ENCODE measurements around the gene ABCB1.

ABCB1 gene

DNA sequence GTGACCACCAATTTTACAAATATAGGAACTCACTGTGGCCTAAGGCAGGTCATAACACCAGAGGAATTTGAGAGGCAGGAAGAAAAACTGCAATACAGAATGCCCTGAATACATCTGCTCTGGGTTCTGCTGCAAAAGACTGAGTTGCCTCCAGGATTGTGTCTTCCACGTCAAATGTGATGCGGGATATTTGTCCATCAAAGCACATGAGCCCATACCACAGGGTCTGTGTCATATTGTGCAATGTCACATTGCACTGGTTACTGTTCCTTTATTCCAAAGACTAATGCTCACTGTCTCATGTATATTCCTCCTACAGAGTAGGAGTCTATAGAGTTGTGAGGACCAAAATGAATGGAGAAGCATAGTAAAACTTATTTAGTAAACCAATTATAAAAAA lies 66.6 kb downstream of the ABCB1 start:
- Histone ChIP-seq H3K36me3 (ENCODE audit: insufficient read depth, low read length) (no peaks in the 10 kb centered on the region), H3K79me2 (ENCODE audit: insufficient read depth, low read length) (no peaks in the 10 kb centered on the region), H3K9me3 (ENCODE audit: low read length) (no peaks in the 10 kb centered on the region), H3K4me3 (ENCODE audit: low read depth, low read length, poor library complexity, severe bottlenecking) (no peak overlapping the region), H3F3A (ENCODE audit: insufficient read depth, low read length) (no peaks in the 10 kb centered on the region), H3K9me2 (ENCODE audit: low read depth, low read length) (no peaks in the 10 kb centered on the region), H3K4me1 (ENCODE audit: insufficient read depth, low read length, severe bottlenecking) (no peaks in the 10 kb centered on the region), H3K4me2 (ENCODE audit: low read length) (no peak overlapping the region), H3K27ac (ENCODE audit: low read depth, low read length, poor library complexity, severe bottlenecking) (no peak overlapping the region), H3K27me3 (ENCODE audit: insufficient read depth, low read length) (no peaks in the 10 kb centered on the region), H3K9ac (ENCODE audit: low read length) (no peak overlapping the region), H2AFZ (ENCODE audit: low read length) (no peak overlapping the region), H4K20me1 (ENCODE audit: insufficient read depth, low read length) (no peaks in the 10 kb centered on the region)
- TF ChIP-seq, protein P1, sequence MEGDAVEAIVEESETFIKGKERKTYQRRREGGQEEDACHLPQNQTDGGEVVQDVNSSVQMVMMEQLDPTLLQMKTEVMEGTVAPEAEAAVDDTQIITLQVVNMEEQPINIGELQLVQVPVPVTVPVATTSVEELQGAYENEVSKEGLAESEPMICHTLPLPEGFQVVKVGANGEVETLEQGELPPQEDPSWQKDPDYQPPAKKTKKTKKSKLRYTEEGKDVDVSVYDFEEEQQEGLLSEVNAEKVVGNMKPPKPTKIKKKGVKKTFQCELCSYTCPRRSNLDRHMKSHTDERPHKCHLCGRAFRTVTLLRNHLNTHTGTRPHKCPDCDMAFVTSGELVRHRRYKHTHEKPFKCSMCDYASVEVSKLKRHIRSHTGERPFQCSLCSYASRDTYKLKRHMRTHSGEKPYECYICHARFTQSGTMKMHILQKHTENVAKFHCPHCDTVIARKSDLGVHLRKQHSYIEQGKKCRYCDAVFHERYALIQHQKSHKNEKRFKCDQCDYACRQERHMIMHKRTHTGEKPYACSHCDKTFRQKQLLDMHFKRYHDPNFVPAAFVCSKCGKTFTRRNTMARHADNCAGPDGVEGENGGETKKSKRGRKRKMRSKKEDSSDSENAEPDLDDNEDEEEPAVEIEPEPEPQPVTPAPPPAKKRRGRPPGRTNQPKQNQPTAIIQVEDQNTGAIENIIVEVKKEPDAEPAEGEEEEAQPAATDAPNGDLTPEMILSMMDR (IDR thresholded peaks at IDR 0.05; ENCODE audit: low read length) = no peak
- no peak for TF ChIP-seq EZH2 (IDR thresholded peaks at IDR 0.05; ENCODE audit: borderline replicate concordance, low read length)

DNA sequence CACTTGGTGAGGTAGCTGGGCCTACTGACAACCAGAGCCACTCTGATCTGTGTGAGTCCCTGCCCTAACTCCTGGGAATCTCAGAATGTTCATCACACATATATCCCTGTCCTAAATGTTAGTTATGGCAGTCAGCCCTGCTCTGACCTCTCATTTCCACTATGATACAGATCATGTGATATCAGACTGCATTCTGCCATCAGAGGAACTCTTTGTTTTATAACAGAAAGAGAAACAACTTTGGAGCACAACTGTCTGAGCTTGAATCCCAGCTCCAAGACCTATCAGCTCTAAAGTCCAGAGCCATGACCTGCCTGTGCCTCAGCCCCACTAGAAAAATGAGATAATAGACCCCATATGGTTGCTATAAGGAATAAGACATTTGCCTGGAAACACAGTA lies 70.6 kb downstream of the ABCB1 start:
- H3K9me3 ChIP-seq (ENCODE audit: low read length) = no peaks in the 10 kb centered on the region
- H2AFZ ChIP-seq (ENCODE audit: low read length) = no peak overlapping the region
- H3K79me2 ChIP-seq (ENCODE audit: insufficient read depth, low read length) = no peaks in the 10 kb centered on the region
- no peaks in the 10 kb centered on the region for H3K9me2 ChIP-seq (ENCODE audit: low read depth, low read length)
- no peak overlapping the region for H3K9ac ChIP-seq (ENCODE audit: low read length)
- no peaks in the 10 kb centered on the region for H3K27me3 ChIP-seq (ENCODE audit: insufficient read depth, low read length)
- H3K4me2 ChIP-seq (ENCODE audit: low read length) = no peak overlapping the region
- no peaks in the 10 kb centered on the region for H3K36me3 ChIP-seq (ENCODE audit: insufficient read depth, low read length)
- TF ChIP-seq, protein P1 (IDR thresholded peaks at IDR 0.05; ENCODE audit: low read length) = no peak
- no peak for TF ChIP-seq EZH2 (IDR thresholded peaks at IDR 0.05; ENCODE audit: borderline replicate concordance, low read length)
- H3K4me3 ChIP-seq (ENCODE audit: low read depth, low read length, poor library complexity, severe bottlenecking) = no peak overlapping the region
- H3F3A ChIP-seq (ENCODE audit: insufficient read depth, low read length) = no peaks in the 10 kb centered on the region
- H4K20me1 ChIP-seq (ENCODE audit: insufficient read depth, low read length) = no peaks in the 10 kb centered on the region
- no peak overlapping the region for H3K27ac ChIP-seq (ENCODE audit: low read depth, low read length, poor library complexity, severe bottlenecking)
- no peaks in the 10 kb centered on the region for H3K4me1 ChIP-seq (ENCODE audit: insufficient read depth, low read length, severe bottlenecking)

DNA sequence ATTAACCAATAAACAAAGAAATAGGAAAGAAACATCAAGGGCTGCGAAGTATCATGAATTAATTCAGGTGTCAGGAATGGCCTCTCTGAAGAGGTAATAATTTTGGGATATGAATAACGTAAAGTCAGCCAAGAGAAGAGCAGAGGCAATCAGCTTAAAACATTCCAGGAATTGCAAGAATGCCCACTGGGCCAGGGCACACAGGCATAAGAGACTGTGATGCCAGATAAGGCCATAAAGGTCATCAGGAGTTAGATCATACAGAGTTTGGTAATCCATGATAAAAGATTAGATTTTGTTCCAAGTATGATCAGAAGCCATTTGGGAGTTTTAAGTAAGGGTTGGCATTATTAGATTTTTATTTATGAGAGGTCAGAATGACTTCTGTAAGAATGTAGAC lies 72.0 kb downstream of the ABCB1 start:
- Histone ChIP-seq H3K27me3 (ENCODE audit: insufficient read depth, low read length) (no peaks in the 10 kb centered on the region), H3K36me3 (ENCODE audit: insufficient read depth, low read length) (no peaks in the 10 kb centered on the region), H3K4me2 (ENCODE audit: low read length) (no peak overlapping the region), H3F3A (ENCODE audit: insufficient read depth, low read length) (no peaks in the 10 kb centered on the region), H2AFZ (ENCODE audit: low read length) (no peak overlapping the region), H3K4me3 (ENCODE audit: low read depth, low read length, poor library complexity, severe bottlenecking) (no peak overlapping the region), H3K4me1 (ENCODE audit: insufficient read depth, low read length, severe bottlenecking) (no peaks in the 10 kb centered on the region), H3K27ac (ENCODE audit: low read depth, low read length, poor library complexity, severe bottlenecking) (no peak overlapping the region), H3K9ac (ENCODE audit: low read length) (no peak overlapping the region), H3K79me2 (ENCODE audit: insufficient read depth, low read length) (no peaks in the 10 kb centered on the region), H3K9me3 (ENCODE audit: low read length) (no peaks in the 10 kb centered on the region), H3K9me2 (ENCODE audit: low read depth, low read length) (no peaks in the 10 kb centered on the region), H4K20me1 (ENCODE audit: insufficient read depth, low read length) (no peaks in the 10 kb centered on the region)
- TF ChIP-seq, protein P1 (IDR thresholded peaks at IDR 0.05; ENCODE audit: low read length) = no peak
- TF ChIP-seq EZH2 (IDR thresholded peaks at IDR 0.05; ENCODE audit: borderline replicate concordance, low read length) = no peak
